Stimulated activated CD4-positive, alpha-beta T cell treated with anti-CD3 and anti-CD28 coated beads, Interleukin-2, amount 100 ng/mL, for 24 hours (primary cell): ENCODE results near the gene TMPRSS9.
A peak's percentile ranks its signal among the peaks of the same experiment; 100 is the strongest.
"Not testable (repeated sequence)": the region's sequence is repeated elsewhere in the genome, so short reads cannot be mapped to it uniquely, and the experiment has no call there.

ENCODE experiments used
- DNase-seq, 2 donors: peaks; one replicate each; pipeline ENCODE4 v3.0.0-alpha.2; 2020

TMPRSS9 gene

GRCh38 chr19:2362970-2363300, 2.9 kb downstream of the TMPRSS9 start:
- no peak for DNase-seq

GRCh38 chr19:2363419-2363818, 3.4 kb downstream of the TMPRSS9 start:
- no peak for DNase-seq

- DNase-seq: no peak
Measured at GRCh38 chr19:2365201-2365970, 5.3 kb downstream of the TMPRSS9 start.

- DNase-seq: no peak
Measured at GRCh38 chr19:2371656-2372055, 11.6 kb downstream of the TMPRSS9 start.

- no peak for DNase-seq
Measured at GRCh38 chr19:2372076-2372612, 12.1 kb downstream of the TMPRSS9 start.

- no peak for DNase-seq
Measured at GRCh38 chr19:2374808-2375207, 14.7 kb downstream of the TMPRSS9 start.

- no peak for DNase-seq
Measured at GRCh38 chr19:2375353-2376121, 15.5 kb downstream of the TMPRSS9 start.

- DNase-seq: no peak
Measured at GRCh38 chr19:2376784-2377519, 16.9 kb downstream of the TMPRSS9 start.

GRCh38 chr19:2380567-2380966, 20.5 kb downstream of the TMPRSS9 start:
- DNase-seq: no peak

- DNase-seq: no peak
Measured at GRCh38 chr19:2381148-2381820, 21.2 kb downstream of the TMPRSS9 start.

- DNase-seq: no peak
Measured at GRCh38 chr19:2382530-2383222, 22.6 kb downstream of the TMPRSS9 start.

GRCh38 chr19:2385053-2385721, 25.1 kb downstream of the TMPRSS9 start:
- DNase-seq: peak in 1 of 2 donors; percentile 13

GRCh38 chr19:2387367-2388288, 27.6 kb downstream of the TMPRSS9 start:
- DNase-seq: no peak

GRCh38 chr19:2389594-2389993, 29.5 kb downstream of the TMPRSS9 start:
- no peak for DNase-seq

GRCh38 chr19:2391118-2391725, 31.2 kb downstream of the TMPRSS9 start:
- DNase-seq: peak; percentile 14 to 33

GRCh38 chr19:2392366-2392765, 32.3 kb downstream of the TMPRSS9 start:
- DNase-seq: no peak

GRCh38 chr19:2392899-2393298, 32.8 kb downstream of the TMPRSS9 start:
- not testable (repeated sequence) for DNase-seq

- DNase-seq: no peak
Measured at GRCh38 chr19:2394054-2394441, 34.0 kb downstream of the TMPRSS9 start.

- DNase-seq: no peak
Measured at GRCh38 chr19:2394442-2395292, 34.6 kb downstream of the TMPRSS9 start.
